GM18511 (cell line): ENCODE results near the gene FAM227A.
"Not testable (repeated sequence)": the region's sequence is repeated elsewhere in the genome, so short reads cannot be mapped to it uniquely, and the experiment has no call there.

Source experiments
- ATAC-seq: cut with Tn5 transposase; IDR thresholded peaks from one replicate; pipeline ENCODE4 v1.9.1; 2021; ENCODE audit warnings: mild to moderate bottlenecking, moderate library complexity; ENCODE audit not compliant: unreplicated experiment

Gene FAM227A

DNA sequence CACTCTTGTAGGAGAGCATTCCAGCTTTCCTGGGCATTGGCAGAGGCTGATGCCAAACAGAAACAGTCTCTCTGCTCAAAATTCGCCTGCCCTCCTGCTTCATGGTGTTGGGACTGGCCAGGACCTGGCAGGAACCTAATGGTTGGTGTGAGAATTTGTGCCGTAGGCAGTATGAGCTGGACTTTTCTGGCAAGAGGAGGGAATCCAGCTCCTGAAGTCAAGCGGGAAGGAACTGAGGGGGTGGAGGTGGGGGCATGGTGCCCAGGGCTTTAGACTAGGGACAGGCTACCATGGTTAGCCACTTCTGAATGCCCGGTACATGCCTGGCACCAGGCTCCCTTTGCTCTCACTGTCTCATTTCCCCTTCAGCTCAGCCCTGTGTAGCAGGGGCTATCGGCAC is 18.7 kb upstream of the FAM227A start:
- ATAC-seq: no peak

DNA sequence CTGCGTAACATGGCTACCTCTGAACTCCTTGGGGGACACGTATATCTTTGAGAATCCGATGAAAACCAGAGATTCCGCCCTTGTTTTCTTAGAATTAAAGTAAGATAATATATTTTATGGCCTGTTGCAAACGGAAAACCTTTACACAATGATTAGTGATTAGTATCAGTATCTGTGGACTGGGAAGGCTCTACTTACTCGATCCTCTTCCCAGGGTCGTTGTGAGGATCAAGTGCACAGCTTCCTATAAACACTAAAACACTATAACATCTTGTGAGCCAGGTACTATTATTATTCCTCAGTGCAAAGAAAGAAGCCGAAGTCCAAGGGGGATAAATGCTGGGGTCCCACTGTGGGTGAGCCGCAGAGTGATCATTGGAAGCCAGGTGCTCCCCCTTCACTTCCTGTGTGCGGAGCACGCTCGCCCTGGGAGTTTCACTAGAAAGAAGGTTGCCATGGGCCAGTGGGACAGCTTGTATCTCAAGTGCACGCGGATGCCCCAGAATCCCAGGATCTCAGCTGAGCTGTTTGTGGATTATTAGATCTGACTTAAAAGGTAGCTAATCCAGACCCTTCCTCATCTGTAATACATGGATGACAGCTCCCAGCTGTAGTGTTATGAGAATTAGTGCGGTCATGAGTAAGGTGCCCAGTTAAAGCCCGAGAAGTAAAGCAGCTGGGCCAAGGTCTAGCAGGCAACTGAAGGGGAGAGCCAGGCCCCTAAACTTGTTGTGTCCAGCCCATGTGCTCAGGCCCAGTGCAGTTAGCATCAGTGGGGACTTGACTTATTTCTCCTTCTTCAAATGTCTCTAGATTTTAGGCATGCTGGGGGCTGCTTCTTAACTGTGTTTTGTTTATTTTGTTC is 1.1 kb upstream of the FAM227A start:
- no peak for ATAC-seq

DNA sequence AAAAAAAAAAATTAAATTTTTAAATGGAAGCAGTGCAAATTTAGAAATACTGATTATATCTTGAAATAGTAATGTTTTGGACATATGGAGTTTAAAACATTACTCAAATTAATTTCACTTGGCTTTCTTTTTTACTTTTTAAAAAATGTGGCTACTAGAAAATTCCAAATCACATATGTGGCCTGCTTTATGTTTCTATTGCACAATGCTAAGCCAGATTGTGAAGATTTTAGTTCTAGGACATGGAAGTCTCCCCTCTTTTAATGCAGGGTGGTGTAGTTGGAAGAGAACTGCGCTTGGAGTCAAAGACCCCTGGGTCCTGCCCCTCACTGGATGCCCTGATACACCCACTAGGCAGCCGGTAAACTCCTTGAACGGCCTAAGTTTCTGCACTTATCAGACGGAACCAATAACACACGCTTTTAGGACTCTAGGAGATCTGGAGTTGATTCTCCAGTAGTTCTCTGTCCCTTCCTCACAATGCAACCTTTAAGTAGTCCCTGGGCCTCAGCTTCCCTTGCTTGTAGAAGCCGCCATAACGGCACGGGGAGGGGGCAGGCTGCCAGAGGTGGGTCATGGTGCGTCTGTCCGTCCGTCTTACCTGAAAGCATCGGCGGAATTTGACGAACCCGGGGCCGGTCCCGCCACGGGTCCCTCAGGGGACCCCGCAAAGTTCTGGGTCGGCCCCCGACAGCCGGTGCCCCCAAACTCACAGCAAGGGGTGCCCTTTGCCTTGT is 505 bp downstream of the FAM227A start:
- ATAC-seq: no peak

DNA sequence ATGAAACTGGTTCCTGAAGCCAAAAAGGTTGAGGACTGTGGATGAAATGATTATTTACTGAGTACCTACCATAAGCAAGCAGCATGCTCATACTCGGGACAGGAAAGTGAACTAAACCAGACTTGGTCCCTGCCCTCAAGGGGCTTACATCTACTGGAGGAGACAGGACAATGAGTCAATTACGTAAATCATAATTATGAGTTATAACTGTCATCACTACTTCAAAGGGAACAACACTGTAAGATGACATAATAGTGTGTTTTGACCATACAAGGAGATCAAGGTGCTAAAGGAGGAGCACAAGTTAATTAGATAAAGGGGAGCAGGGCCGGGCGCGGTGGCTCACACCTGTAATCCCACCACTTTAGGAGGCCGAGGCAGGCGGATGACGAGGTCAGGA is 2.5 kb downstream of the FAM227A start:
- ATAC-seq: no peak

DNA sequence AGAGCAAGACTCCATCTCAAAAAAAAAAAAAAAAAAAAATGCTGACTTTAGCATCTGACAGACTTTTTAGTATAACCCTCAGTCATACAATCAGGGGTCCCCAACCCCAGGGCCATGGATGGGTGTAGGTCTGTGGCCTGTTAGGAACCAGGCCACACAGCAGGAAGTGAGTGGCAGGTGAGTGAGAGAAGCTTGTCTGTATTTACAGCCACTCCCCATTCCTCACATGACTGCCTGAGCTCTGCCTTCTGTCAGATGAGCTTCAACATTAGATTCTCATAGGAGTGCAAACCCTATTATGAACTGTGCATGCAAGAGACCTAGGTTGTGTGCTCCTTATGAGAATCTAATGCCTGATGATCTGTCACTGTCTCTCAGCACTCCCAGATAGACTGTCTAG is 3.3 kb downstream of the FAM227A start:
- no peak for ATAC-seq

DNA sequence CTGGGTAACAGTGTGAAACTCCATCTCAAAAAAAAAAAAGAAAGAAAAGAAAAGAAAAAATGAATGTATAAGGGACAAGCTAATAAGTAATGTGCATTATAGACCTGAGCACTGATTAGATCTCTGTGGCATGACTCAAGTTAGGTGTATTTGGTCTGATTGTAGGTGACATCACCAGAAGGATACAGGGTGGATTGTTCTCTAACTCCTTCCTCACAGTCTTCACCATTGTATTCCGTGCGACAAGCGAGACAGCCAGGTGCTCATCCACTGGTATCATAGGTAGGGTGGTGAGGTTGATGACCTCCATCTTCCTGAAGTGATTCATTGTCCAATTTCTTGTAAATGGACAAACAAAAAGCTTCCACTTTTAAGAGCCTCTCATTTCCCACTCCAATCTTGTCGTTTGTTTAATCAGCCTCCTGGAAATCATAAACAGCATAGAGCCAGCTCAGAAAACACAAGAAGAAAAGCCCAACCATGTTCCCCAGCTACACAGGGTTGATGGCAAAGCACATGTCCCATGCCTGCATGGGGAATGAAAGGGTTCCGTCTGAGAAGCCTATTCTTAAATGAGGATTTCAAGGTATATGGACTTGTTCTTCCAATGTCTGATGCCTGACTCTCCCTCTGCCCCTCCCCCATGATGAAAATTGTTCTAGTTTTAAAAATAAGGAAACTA is 6.2 kb downstream of the FAM227A start:
- no peak for ATAC-seq

DNA sequence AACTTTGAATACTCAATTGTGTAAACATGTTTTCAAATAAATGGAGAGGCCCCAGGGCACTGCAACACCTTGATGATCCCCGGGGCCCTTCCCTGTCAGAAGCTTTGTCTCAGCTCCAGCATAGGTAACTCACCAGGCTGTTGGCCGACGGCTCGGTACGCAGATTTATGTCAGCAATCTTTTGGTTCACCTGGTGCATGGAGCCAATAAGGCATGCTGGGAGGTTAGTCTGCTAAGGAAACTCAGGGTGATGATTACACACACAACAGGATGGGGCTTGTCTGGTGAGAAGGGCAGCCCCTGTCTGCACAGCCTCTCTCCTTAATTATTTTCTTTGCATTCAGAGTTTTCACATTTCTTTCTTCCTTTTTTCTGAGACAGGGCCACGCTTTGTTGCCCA is 10.8 kb downstream of the FAM227A start:
- ATAC-seq: no peak

DNA sequence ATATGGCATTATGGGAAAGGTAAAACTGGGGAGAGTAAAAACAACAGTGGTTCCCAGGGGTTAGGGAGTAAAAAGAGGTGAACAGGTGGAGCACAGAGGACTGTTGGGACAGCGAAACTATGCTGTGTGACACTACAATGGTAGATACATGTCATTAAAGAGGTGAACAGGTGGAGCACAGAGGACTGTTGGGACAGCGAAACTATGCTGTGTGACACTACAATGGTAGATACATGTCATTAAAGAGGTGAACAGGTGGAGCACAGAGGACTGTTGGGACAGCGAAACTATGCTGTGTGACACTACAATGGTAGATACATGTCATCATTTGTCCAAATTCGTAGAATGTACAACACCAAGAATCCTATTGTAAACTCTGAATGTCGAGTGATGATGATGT is 11.9 kb downstream of the FAM227A start:
- ATAC-seq: not testable (repeated sequence)

DNA sequence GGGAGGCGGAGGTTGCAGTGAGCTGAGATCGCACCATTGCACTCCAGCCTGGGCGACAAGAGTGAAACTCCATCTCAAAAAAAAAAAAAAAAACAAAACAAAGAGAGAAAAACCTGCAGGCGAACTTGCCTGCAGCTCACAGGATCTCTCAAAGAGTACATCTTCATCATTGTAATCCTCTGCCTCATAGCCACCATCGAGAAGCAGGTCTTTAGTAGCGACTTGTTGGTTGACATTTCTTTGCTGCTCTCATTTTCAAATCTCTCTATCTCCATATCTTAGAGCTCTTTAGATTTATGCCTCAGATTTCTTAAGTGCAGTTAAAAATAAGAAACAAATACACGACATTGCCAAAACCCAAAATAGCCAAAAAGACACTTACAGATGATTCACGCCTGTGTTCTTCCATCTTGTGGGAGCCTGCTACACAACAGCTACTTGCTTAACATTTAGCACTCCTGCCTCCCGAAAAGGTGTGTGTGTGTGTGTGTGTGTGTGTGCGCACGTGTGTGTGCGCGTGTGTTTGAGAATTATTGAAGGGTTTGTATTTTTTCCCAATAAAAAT is 14.6 kb downstream of the FAM227A start:
- no peak for ATAC-seq

DNA sequence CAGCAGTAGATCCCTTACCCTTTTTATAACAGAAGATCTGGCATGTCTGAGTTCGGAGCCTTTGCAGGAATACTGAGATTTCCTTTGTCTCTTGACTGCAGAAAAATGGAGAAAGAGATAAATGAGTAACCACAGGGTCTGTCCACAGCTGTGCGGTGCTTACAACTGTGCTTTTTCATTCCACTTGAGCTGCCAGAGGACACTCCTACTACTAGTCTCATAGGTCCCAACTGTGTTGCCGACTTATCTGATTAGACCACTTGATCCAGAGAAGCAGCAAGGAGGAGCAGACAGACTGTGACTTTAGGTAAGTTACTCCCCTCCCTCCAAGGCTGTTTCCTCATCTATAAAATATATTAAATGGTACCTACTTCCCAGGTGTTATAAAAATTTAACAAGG is 17.5 kb downstream of the FAM227A start:
- no peak for ATAC-seq

DNA sequence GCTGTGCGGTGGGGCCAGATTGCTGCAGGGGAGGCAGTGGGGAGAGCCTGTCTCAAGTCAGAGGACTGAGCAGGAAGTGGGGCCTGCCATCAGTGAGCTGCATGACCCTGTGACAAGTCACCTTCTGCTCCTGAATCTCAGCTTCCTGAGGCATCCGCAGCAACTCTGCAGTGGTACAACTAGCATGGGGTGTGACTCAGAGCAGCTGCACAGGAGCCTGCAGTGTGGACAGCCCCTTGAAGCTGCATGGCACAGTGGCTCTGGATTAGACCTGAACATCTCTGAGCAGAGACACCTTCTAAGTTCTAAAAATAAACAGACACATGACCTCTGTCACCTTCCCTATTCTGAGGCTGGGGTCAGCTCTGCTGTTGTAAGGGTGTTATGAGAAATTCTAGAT is 18.0 kb downstream of the FAM227A start:
- no peak for ATAC-seq

DNA sequence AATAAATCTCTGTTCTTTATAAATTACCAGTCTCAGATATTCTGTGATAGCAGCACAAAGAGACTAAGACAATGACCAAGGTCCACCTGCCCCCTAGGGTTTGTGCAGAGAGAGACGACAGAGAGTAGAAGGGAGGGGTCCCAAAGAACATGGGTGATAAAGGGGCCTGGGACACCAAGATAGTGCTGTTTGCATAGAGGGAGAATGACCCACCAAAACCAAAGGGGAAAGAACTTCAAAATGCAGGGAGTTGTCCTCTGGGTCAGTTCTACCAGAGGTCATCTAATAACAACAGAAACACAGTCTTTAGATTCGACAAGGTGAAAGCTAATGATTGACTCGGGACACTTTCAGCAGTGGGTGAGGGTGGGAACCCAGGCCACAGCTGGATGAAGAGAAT is 23.7 kb downstream of the FAM227A start:
- no peak for ATAC-seq

DNA sequence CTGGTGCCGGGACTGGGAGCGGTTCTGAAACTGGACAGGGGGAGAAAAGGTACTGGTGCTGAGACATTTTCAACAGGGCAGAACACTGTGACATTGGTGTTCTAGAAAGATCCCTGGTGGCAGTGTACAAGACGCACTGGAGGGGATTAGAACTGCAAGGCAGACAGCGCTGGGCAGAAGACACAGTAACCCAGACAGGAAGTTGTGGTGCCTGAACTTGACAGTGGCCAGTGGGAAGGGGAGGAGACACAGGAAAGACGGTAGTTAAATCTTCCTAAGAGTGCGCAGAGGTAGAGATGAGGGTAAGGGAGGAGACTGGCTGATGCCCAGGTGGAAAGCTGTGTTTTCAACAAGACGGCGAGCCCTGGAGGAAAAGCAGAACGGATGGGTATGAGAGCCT is 24.5 kb downstream of the FAM227A start:
- ATAC-seq: no peak

DNA sequence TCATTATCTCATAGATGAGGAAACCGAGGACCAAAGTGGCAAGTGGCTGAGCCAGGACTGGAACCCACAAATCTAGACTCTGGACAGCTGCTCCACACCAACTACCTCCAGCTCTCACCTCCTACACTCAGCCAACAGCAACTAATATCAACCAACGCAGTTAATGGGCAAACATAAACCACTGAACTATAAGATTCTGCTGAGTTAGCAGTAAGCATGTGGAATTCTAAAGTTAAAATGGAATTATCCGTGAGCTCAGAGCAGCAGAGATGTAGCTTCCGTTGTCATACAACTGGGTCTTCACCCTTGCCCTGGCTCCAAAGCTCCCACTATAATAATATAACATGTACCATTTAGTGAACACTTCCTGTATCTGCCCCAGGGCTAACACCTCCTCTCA is 27.1 kb downstream of the FAM227A start:
- ATAC-seq: no peak

DNA sequence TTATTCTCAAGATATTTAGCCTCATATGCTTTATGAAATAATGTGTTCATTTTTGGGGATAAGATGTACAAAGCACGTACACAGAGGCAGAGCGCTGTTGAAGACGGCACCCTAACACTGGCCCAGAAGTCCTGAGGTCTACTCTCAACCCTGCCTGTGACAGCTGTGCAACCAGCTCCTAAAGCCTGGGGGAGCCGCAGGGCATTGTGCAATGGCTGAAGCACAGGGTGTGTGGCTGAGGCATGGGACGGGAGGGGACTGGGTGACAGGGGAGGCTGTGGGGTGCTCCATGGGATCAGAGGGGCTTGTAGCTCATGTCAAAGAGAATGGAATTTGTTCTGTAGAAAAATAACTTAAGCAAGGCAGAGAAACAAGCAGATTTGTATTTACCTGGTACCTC is 27.7 kb downstream of the FAM227A start:
- no peak for ATAC-seq

DNA sequence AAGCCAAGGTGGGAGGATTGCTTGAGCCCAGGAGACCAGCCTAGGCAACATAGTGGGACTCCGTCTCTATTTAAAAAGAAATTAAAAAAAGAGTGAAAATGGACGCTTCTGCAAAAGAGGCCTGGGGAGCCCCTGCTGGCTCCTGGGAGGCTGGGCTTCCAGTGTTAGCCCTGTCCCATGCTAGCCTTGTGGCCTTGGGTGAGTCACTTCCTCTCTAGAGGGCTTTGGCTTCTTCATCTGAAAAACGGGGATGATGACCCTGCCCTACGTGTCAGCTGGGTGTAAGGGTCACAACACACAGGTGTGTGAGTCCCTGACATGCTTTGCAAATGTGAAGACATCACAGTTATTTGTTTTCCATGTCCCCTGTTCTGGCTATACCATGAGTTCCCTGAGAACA is 32.8 kb downstream of the FAM227A start:
- ATAC-seq: no peak

DNA sequence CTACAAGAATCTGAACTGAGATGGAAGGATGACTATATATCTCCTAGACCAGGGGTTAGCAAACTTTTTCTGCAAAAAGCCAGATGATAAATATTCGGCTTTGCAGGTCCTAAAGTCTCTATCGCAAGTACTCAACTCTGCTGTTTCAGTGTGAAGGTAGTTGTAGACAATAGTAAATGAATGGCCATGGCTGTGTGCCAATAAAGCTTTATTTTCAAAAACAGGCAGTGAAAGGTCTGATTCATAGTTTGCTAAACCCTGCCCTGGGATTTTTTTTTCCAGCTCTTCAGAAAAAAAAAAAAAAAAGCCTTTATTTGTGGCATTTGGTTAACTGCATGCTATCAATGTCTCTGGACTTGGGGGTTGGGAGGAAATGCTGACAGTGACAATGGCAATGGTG is 37.5 kb downstream of the FAM227A start:
- no peak for ATAC-seq

DNA sequence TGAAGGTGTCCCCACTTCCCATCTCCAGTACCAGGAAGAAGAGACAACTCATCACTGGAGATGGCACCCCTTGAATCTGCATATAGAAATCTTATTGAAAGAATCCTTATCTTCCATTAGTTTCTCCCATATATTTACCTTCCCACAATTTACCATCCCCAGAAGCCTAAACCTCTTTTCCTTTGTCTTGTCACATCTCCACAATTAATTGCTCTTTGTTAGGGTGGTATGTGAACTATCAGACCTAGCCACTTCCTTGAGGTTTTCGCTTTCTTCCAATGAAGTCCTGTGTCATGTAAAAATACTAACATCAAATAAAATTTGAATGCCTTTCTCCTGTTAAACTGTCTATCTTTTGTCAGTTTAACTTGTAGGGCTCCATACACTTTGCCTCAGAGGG is 37.9 kb downstream of the FAM227A start:
- no peak for ATAC-seq

DNA sequence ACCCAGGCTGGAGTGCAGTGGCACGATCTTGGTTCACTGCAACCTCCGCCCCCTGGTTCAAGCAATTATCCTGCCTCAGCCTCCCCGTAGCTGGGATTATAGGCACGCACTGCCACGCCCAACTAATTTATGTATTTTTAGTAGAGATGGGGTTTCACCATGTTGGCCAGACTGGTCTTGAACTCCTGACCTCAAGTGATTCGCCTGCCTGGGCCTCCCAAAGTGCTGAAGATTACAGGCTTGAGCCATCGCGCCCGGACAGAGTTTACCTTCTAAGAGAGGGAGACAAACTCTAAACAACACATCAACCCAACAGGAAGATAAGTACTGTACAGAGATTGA is 41.2 kb downstream of the FAM227A start:
- ATAC-seq: not testable (repeated sequence)

DNA sequence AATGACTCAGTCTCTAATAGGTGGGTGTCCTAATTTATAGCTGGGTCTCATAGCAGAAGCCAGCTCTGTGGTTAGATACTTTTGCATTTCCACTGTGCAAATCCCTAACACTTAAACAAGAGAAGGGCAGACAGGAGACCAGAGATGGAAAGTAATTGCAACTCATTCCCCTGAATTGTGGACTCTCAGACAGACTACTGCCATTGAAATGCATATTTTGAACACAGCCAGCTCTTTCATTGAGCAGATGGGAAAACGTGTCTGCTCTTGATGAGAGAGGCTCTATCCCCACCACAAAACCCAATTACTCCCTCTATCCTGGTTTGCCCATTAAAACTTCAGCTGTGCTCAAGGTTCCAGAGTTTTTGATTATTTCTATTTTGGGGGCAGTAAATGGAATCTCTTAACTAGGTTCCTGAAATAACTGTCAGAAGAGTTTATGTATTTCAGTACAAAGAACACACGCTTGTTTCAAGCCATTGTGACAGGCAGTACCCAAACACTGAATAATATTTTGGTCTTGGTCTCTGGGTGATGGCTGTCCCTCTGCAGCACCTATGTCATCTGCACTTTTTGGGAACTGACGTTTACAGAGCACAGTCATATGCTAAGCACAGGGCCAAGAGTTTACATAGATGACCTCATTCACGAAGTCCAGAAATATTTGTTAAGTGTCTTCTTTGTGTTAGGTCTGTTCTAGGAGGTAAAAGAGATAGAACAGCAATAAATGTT is 41.7 kb downstream of the FAM227A start:
- no peak for ATAC-seq

DNA sequence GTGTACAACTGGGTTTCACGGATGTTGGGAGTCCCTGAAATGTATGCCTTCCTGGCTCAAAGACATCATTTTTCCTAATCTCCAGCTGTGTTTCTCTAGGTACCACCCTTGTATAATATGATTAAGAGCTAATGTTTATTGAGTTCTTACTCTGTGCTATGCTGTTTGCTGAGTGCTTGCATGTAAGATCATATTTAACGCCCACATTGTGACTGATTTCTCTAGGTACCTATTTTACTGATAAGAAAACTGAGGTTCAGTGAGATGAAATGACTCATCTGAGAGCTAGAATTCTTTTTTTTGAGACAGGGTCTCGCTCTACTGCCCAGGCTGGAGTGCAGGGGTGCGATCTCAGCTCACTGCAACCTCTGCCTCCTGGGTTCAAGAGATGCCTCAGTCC is 42.6 kb downstream of the FAM227A start:
- no peak for ATAC-seq
